Measurements from ENCODE around the gene SLC9A9.

DNA sequence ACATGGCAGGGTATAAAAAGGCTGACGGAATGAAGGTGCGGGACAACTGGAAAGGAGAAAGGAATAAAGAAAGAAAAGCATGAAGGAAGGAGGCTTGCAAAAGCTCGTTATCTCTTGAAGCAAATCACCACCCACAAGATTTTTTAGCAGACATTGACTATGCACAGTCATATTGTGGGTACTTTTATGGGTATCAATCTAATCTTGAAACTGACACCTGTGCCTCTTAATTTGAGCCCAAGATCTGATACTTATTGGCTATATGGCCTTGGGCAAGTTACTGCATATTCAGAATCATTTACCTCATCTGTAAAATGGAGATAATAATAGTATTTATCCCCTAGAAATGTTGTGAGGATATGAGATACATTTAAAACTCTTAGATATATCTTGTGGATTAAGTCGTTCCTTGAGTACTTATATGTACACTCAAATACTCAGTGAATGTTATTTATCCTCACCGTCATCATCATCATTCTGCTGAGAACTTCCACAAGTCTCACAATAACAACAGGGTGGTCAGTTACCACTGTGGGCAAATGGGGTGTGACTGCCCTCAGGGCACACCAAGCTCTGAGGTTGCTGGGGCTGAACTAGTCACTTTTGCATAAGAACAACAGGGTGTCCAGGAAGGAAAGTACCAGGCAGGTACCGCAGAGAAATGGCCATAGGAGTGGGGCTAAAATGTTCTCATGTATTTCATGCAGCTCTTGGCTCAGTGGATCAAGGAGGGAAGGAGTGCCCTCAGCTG is 266.1 kb downstream of the SLC9A9 start:
- TF ChIP-seq, protein P1, sequence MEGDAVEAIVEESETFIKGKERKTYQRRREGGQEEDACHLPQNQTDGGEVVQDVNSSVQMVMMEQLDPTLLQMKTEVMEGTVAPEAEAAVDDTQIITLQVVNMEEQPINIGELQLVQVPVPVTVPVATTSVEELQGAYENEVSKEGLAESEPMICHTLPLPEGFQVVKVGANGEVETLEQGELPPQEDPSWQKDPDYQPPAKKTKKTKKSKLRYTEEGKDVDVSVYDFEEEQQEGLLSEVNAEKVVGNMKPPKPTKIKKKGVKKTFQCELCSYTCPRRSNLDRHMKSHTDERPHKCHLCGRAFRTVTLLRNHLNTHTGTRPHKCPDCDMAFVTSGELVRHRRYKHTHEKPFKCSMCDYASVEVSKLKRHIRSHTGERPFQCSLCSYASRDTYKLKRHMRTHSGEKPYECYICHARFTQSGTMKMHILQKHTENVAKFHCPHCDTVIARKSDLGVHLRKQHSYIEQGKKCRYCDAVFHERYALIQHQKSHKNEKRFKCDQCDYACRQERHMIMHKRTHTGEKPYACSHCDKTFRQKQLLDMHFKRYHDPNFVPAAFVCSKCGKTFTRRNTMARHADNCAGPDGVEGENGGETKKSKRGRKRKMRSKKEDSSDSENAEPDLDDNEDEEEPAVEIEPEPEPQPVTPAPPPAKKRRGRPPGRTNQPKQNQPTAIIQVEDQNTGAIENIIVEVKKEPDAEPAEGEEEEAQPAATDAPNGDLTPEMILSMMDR (IDR thresholded peaks at IDR 0.05): no peak
- no peak for TF ChIP-seq POLR2A (IDR thresholded peaks at IDR 0.05)

Measured in thyroid gland (tissue), 4 donors.